GM10266 (cell line): ENCODE measurements around the gene KPNA4.

Experiments used
- DNase-seq: peaks from one replicate; pipeline ENCODE4 v3.0.0; 2012; ENCODE audit errors: extremely low spot score
- CTCF ChIP-seq: IDR thresholded peaks from 2 replicates; pipeline ENCODE4 v1.5.1; 2012; ENCODE audit warnings: mild to moderate bottlenecking, low read depth; ENCODE audit not compliant: control insufficient read depth, insufficient read depth; ENCODE audit errors: missing control alignments

The KPNA4 gene

GRCh38 chr3:160477750-160478149, 87.6 kb downstream of the KPNA4 start:
- TF ChIP-seq CTCF: no peak
- no peak for DNase-seq

- no peak for TF ChIP-seq CTCF
These were observed 89.5 kb downstream of the KPNA4 start for GRCh38 chr3:160475884-160476283.

GRCh38 chr3:160475153-160475552, 90.2 kb downstream of the KPNA4 start:
- no peak for TF ChIP-seq CTCF
- DNase-seq: no peak

More at GRCh38 chr3:160475884-160476283, 89.5 kb downstream of the KPNA4 start:
- no peak for DNase-seq

GRCh38 chr3:160474416-160474838, 90.9 kb downstream of the KPNA4 start:
- TF ChIP-seq CTCF: no peak
- no peak for DNase-seq

- DNase-seq: no peak
- TF ChIP-seq CTCF: no peak
These were observed 91.4 kb downstream of the KPNA4 start for GRCh38 chr3:160473978-160474377.

- DNase-seq: no peak
- no peak for TF ChIP-seq CTCF
These were observed 92.2 kb downstream of the KPNA4 start for GRCh38 chr3:160473221-160473620.

GRCh38 chr3:160472344-160472743, 93.0 kb downstream of the KPNA4 start:
- no peak for TF ChIP-seq CTCF
- DNase-seq: no peak

GRCh38 chr3:160471892-160472291, 93.5 kb downstream of the KPNA4 start:
- no peak for TF ChIP-seq CTCF
- DNase-seq: no peak
